Nephron (organoid): Measurements from ENCODE around the gene RBMS1.
A peak's percentile ranks its signal among the peaks of the same experiment; 100 is the strongest.

Experiments
- H3K27ac Mint-ChIP-seq, 3 experiments: 2 replicates each; pipeline ENCODE4 v1.8.0; 2020; ENCODE audit warnings: mixed read lengths in 3 of 3, mild to moderate bottlenecking in 2 of 3, moderate library complexity in 1 of 3
- H3K27me3 Mint-ChIP-seq: 2 replicates; pipeline ENCODE4 v1.8.0; 2021; ENCODE audit warnings: low read depth, mild to moderate bottlenecking, moderate library complexity, mixed read lengths
- H3K36me3 Mint-ChIP-seq: 2 replicates; pipeline ENCODE4 v1.8.0; 2020; ENCODE audit warnings: low read depth, mixed read lengths
- H3K4me1 Mint-ChIP-seq: 2 replicates; pipeline ENCODE4 v1.8.0; 2020; ENCODE audit warnings: mixed read lengths
- H3K4me3 Mint-ChIP-seq, 3 experiments: 2 replicates each; pipeline ENCODE4 v1.8.0; 2020; ENCODE audit warnings: mild to moderate bottlenecking in 3 of 3, mixed read lengths in 3 of 3, moderate library complexity in 2 of 3
- H3K9me3 Mint-ChIP-seq: 2 replicates; pipeline ENCODE4 v1.8.0; 2020; ENCODE audit warnings: mixed read lengths
- CTCF ChIP-seq, 3 experiments: fragments of 200-600 bp; sonication (generic); IDR thresholded peaks; one replicate each; pipeline ENCODE4 v1.5.0; 2021; ENCODE audit warnings: antibody characterized with exemption in 3 of 3; ENCODE audit not compliant: unreplicated experiment in 3 of 3

Gene RBMS1

GRCh38 chr2:160429248-160430000 is 64.2 kb downstream of the RBMS1 start:
- H3K9me3 Mint-ChIP-seq, result peaks cover 14% of the 10 kb centered on the region
- H3K36me3 Mint-ChIP-seq, result peaks cover 40% of the 10 kb centered on the region
- H3K27ac Mint-ChIP-seq, result peak overlapping the region; percentile 38 to 99 (median 78)
- H3K4me3 Mint-ChIP-seq, result no peak overlapping the region
- TF ChIP-seq CTCF (IDR thresholded peaks at IDR 0.05; ENCODE audit: unreplicated experiment in 3 of 3), result peak; percentile 36 to 72 (median 48)
- peaks cover 54% of the 10 kb centered on the region for H3K4me1 Mint-ChIP-seq
- H3K27me3 Mint-ChIP-seq, result no peaks in the 10 kb centered on the region

GRCh38 chr2:160428405-160428763 is 65.2 kb downstream of the RBMS1 start:
- no peak for TF ChIP-seq CTCF (IDR thresholded peaks at IDR 0.05; ENCODE audit: unreplicated experiment in 3 of 3)
- no peaks in the 10 kb centered on the region for H3K27me3 Mint-ChIP-seq
- H3K27ac Mint-ChIP-seq, result peak overlapping the region; percentile 95 to 99 (median 97)
- peaks cover 45% of the 10 kb centered on the region for H3K36me3 Mint-ChIP-seq
- peaks cover 14% of the 10 kb centered on the region for H3K9me3 Mint-ChIP-seq
- peak overlapping the region in 2 of 3 experiments; percentile 33 to 73 for H3K4me3 Mint-ChIP-seq
- H3K4me1 Mint-ChIP-seq, result peaks cover 51% of the 10 kb centered on the region

GRCh38 chr2:160427629-160428404 is 65.8 kb downstream of the RBMS1 start:
- Mint-ChIP-seq H3K27me3 (no peaks in the 10 kb centered on the region), H3K4me3 (peak overlapping the region in 2 of 3 experiments; percentile 33 to 73), H3K27ac (peak overlapping the region; percentile 95 to 99 (median 97)), H3K36me3 (peaks cover 49% of the 10 kb centered on the region), H3K4me1 (peaks cover 57% of the 10 kb centered on the region), H3K9me3 (peaks cover 14% of the 10 kb centered on the region)
- no peak for TF ChIP-seq CTCF (IDR thresholded peaks at IDR 0.05; ENCODE audit: unreplicated experiment in 3 of 3)

- Mint-ChIP-seq H3K36me3 (peaks cover 51% of the 10 kb centered on the region), H3K9me3 (peaks cover 12% of the 10 kb centered on the region), H3K27me3 (no peaks in the 10 kb centered on the region), H3K4me1 (peaks cover 56% of the 10 kb centered on the region), H3K4me3 (peak overlapping the region in 2 of 3 experiments; percentile 11 to 31), H3K27ac (peak overlapping the region; percentile 90 to 99 (median 93))
- TF ChIP-seq CTCF (IDR thresholded peaks at IDR 0.05; ENCODE audit: unreplicated experiment in 3 of 3), result no peak
These were observed 67.0 kb downstream of the RBMS1 start for GRCh38 chr2:160426604-160427003.

GRCh38 chr2:160425434-160426151 is 68.0 kb downstream of the RBMS1 start:
- no peaks in the 10 kb centered on the region for H3K27me3 Mint-ChIP-seq

More at GRCh38 chr2:160425434-160426151, 68.0 kb downstream of the RBMS1 start:
- Mint-ChIP-seq H3K4me1 (peaks cover 56% of the 10 kb centered on the region), H3K4me3 (peak overlapping the region in 2 of 3 experiments; percentile 11 to 18), H3K9me3 (peaks cover 9% of the 10 kb centered on the region), H3K27ac (peak overlapping the region; percentile 93 to 99 (median 94)), H3K36me3 (peaks cover 44% of the 10 kb centered on the region)
- no peak for TF ChIP-seq CTCF (IDR thresholded peaks at IDR 0.05; ENCODE audit: unreplicated experiment in 3 of 3)
